ENCODE measurements around the gene RLIM.

DNA sequence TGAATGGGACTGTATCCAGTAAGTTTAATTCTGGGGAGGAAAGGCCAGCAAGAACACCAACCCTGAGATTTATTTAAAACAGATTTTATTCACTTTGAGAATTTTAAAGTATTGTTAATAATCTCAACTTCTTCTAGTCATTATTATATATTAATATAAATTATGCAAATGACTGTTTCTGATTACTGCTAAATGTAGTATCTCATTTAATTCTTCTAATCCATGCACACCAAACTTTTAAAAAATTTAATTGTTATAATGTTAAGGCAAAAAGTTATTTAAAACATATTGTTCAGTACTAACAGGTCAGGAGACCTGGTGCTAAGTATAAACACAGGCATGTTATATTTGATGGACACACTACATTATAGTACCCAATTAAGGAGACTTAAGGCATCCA is 8.1 kb downstream of the RLIM start:
- TF ChIP-seq, protein P1, sequence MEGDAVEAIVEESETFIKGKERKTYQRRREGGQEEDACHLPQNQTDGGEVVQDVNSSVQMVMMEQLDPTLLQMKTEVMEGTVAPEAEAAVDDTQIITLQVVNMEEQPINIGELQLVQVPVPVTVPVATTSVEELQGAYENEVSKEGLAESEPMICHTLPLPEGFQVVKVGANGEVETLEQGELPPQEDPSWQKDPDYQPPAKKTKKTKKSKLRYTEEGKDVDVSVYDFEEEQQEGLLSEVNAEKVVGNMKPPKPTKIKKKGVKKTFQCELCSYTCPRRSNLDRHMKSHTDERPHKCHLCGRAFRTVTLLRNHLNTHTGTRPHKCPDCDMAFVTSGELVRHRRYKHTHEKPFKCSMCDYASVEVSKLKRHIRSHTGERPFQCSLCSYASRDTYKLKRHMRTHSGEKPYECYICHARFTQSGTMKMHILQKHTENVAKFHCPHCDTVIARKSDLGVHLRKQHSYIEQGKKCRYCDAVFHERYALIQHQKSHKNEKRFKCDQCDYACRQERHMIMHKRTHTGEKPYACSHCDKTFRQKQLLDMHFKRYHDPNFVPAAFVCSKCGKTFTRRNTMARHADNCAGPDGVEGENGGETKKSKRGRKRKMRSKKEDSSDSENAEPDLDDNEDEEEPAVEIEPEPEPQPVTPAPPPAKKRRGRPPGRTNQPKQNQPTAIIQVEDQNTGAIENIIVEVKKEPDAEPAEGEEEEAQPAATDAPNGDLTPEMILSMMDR (IDR thresholded peaks at IDR 0.05): no peak
- TF ChIP-seq POLR2A (IDR thresholded peaks at IDR 0.05) (no peak), EP300 (IDR thresholded peaks at IDR 0.05) (no peak)
